Colonic mucosa (tissue), 4 donors: ENCODE measurements around the gene NEMF. TPM values are rescaled to one million over a fixed set of nuclear protein-coding genes. Genes with fewer than 3 reads are reported as not detected.

Experiments used
- DNase-seq: peaks from one replicate; pipeline ENCODE4 v3.0.0-alpha.2; 2020
- H3K27ac ChIP-seq: fragments of 200-600 bp; one replicate; pipeline ENCODE4 v1.8.0; 2021
- H3K27me3 ChIP-seq: fragments of 200-600 bp; one replicate; pipeline ENCODE4 v1.8.0; 2021
- H3K36me3 ChIP-seq: fragments of 200-600 bp; one replicate; pipeline ENCODE4 v1.8.0; 2021
- H3K4me1 ChIP-seq: fragments of 200-600 bp; one replicate; pipeline ENCODE4 v1.8.0; 2021; ENCODE audit warnings: mild to moderate bottlenecking
- H3K4me3 ChIP-seq: fragments of 200-600 bp; one replicate; pipeline ENCODE4 v1.8.0; 2021
- H3K9ac ChIP-seq, 2 donors: one replicate each; pipeline ENCODE4 v1.7.0; 2013; ENCODE audit warnings: control low read depth in 2 of 2, low read depth in 2 of 2, low read length in 2 of 2
- H3K9me3 ChIP-seq: fragments of 200-600 bp; one replicate; pipeline ENCODE4 v1.8.0; 2021
- intact Hi-C: fragments of 100-400 bp; cut with DNase I; formaldehyde crosslinking; loops from one replicate; pipeline ENCODE4 v1.14.1; 2022
- total RNA-seq, 2 donors: library from RNA; stranded (reverse); fragmentation: NEBNext Ultra II Directional in 1 of 2; extraction: Animal tissue kit (Norgen Biotek cat#: 25700) in 1 of 2; gene quantifications; one replicate each; pipeline ENCODE4 v1.2.1, GENCODE V29; 2021
- TF ChIP-seq, protein P1 (sequence below): fragments of 200-600 bp; IDR thresholded peaks from one replicate; pipeline ENCODE4 v1.8.0; 2022; ENCODE audit warnings: antibody characterized with exemption, mild to moderate bottlenecking
- donor health status: healthy.
- donor health status: DM: no; HTN: no; CAD: no.
- donor health status: DM: no; HTN: no; CAD: no.

NEMF gene
- total RNA-seq, 2 donors from 2014 or later, result 52.8 to 56.7 TPM

DNA sequence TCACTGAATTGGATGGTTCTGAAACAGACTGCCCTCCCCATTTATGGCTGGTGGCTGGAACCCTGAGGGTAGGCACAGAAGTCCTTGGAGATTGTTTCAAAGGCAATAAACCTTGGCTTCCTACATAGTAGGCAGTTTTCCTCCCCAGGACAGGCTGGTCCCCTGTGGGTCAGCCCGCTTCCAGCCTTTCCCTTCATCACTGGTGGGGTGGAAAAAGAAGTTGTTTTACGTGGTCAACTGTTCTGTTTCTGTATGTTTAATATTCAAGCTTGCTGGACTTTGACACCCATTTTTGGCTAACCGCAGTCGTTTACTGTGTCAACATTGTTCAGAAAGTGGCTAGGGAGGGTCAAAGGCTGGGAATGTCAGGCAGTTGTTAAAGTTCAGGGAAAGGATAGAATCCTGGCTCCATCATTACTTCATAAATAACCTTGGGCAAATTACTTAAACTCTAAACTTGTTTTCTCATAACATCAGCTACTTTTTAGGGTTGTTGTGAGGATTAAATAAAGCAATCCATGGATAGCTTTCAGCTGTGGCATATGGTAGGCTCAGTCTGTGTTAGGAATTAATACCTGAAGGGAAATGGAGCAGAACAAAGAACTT is 82.3 kb downstream of the NEMF start:
- TF ChIP-seq, protein P1, sequence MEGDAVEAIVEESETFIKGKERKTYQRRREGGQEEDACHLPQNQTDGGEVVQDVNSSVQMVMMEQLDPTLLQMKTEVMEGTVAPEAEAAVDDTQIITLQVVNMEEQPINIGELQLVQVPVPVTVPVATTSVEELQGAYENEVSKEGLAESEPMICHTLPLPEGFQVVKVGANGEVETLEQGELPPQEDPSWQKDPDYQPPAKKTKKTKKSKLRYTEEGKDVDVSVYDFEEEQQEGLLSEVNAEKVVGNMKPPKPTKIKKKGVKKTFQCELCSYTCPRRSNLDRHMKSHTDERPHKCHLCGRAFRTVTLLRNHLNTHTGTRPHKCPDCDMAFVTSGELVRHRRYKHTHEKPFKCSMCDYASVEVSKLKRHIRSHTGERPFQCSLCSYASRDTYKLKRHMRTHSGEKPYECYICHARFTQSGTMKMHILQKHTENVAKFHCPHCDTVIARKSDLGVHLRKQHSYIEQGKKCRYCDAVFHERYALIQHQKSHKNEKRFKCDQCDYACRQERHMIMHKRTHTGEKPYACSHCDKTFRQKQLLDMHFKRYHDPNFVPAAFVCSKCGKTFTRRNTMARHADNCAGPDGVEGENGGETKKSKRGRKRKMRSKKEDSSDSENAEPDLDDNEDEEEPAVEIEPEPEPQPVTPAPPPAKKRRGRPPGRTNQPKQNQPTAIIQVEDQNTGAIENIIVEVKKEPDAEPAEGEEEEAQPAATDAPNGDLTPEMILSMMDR, result no peak
- no peaks in the 10 kb centered on the region for H3K27me3 ChIP-seq
- no peaks in the 10 kb centered on the region for H3K9me3 ChIP-seq
- peak; percentile 86 for DNase-seq
- H3K36me3 ChIP-seq, result no peaks in the 10 kb centered on the region
- peak overlapping the region; percentile 97 for H3K27ac ChIP-seq
- peak overlapping the region in 1 of 2 donors; percentile 100 for H3K9ac ChIP-seq
- H3K4me1 ChIP-seq, result peaks cover 10% of the 10 kb centered on the region
- intact Hi-C loops, result no loop called here
- H3K4me3 ChIP-seq, result no peak overlapping the region

DNA sequence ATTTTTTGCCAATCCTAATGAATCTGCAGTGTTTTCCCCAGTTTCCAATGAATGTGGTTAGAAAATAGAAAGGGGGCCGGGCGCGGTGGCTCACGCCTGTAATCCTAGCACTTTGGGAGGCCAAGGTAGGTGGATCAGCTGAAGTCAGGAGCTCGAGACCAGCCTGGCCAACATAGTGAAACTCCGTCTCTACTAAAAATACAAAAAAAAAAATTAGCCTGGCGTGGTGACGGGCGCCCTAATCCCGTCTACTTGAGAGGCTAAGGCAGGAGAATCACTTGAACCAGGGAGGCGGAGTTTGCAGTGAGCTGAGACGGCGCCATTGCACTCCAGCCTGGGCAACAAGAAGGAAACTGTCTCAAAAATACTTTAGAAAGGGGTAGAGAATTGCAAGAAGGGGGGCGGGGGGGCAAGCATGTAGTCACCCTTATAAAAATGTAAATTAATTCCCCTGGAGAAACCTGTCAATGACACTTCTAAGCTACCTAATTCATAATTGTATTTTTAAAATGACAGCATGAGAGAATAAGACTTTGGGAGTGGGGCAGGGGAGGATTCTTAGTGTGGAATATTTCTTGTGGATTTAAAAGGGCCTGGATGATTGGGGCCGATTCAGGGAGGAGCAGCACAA is 82.9 kb downstream of the NEMF start:
- Histone ChIP-seq H3K9ac (peak overlapping the region in 1 of 2 donors; percentile 100), H3K36me3 (no peaks in the 10 kb centered on the region), H3K4me3 (peak overlapping the region; percentile 88), H3K9me3 (no peaks in the 10 kb centered on the region), H3K4me1 (peaks cover 10% of the 10 kb centered on the region), H3K27ac (peak overlapping the region; percentile 97), H3K27me3 (no peaks in the 10 kb centered on the region)
- intact Hi-C loops, result loop anchor here (5.0 kb wide), 2 partner anchors 77 to 132 kb away; partner anchors contain the start of genes DNAAF2 and KLHDC1
- TF ChIP-seq, protein P1, result no peak
- DNase-seq, result peak; percentile 26

DNA sequence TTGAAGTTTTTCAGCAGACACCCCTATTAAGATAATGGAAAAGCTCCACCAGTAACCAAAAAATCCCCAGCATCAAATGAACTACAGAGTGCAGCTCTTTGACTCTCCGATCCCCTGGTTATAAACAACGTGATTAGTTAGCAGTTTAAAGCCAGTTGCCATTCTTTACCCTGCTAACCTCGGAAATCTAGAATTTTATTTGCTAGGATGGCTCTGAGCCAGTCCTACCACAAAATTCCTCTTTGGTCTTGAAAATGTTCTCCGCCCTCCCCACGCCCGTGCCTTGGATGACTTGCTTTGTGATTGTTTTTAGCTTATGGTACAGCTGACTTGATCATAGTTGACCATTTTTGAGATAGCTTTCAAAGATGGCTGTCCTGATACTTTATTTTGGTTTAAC is 83.4 kb downstream of the NEMF start:
- Histone ChIP-seq H3K9me3 (no peaks in the 10 kb centered on the region), H3K36me3 (no peaks in the 10 kb centered on the region), H3K4me1 (peaks cover 10% of the 10 kb centered on the region), H3K27me3 (no peaks in the 10 kb centered on the region), H3K9ac (peak overlapping the region; percentile 99 to 100), H3K27ac (peak overlapping the region; percentile 97), H3K4me3 (peak overlapping the region; percentile 88)
- TF ChIP-seq, protein P1, result no peak
- intact Hi-C loops, result loop anchor here (5.0 kb wide), 2 partner anchors 77 to 132 kb away; partner anchors contain the start of genes DNAAF2 and KLHDC1
- DNase-seq, result peak; percentile 69

DNA sequence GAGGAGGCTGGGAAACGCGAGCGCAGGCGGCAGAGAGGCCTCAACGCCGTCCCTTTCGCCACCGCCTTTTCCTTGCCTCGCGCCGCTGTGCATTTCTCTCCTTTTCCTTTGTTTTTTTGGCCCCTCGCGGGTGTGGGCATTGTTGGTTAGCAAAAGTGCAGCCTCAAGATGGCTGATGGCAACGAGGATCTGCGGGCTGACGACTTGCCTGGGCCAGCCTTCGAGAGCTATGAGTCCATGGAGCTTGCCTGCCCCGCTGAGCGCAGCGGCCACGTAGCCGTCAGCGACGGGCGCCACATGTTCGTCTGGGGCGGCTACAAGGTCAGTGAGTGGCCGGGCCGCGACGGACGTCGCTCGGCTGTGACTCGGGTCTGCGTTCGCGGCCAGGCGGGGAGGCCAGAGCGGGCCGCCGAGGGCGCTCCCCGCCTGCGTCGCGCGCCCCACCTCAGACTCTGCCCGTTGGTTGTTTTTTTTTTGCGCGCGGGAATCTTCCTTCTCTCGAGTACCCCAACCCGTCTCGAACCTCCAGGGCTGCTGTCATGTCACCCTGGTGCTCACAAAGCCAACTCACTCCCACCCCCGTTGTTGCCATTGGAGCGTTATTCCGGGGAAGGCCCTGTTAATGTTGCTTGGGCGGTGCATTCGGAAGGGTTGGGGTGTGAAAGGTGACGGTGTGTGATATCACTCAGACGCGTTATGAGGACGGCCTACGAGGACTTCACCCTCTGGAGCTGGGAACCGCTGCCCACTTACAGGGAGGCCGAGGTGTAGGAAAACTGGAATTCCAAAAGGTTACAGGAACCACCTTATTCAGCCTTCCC is 84.1 kb downstream of the NEMF start:
- Histone ChIP-seq H3K4me3 (peak overlapping the region; percentile 88), H3K27me3 (no peaks in the 10 kb centered on the region), H3K4me1 (peaks cover 10% of the 10 kb centered on the region), H3K9ac (peak overlapping the region; percentile 99 to 100), H3K27ac (peak overlapping the region; percentile 97), H3K9me3 (no peaks in the 10 kb centered on the region), H3K36me3 (no peaks in the 10 kb centered on the region)
- TF ChIP-seq, protein P1, result no peak
- peak; percentile 87 for DNase-seq
- intact Hi-C loops, result loop anchor here (5.0 kb wide), 2 partner anchors 76 to 131 kb away; partner anchors contain the start of genes DNAAF2 and KLHDC1
